ENCODE results near the gene CORO2B.

DNA sequence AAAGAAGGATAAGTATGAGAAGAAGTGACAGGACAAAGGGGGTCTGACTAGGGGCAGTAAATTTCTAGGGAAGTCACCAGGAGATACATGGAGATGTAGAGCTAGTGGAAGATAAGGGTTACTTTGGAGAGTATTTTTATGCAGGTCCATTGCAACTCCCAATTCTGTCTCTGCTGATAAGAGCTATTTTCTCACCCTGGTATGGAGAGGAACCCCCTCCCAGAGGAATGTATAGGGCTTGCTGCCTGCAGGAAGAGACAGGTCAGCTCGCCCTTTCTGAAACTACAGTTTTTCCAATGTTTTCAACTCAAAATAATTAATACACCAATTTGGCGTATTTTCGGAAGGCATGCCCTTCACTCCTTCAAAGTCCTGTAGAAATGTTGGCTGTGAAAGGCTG is 11.4 kb upstream of the CORO2B start:
- no peak for TF ChIP-seq CTCF (IDR thresholded peaks at IDR 0.05)
- TF ChIP-seq, protein P1, sequence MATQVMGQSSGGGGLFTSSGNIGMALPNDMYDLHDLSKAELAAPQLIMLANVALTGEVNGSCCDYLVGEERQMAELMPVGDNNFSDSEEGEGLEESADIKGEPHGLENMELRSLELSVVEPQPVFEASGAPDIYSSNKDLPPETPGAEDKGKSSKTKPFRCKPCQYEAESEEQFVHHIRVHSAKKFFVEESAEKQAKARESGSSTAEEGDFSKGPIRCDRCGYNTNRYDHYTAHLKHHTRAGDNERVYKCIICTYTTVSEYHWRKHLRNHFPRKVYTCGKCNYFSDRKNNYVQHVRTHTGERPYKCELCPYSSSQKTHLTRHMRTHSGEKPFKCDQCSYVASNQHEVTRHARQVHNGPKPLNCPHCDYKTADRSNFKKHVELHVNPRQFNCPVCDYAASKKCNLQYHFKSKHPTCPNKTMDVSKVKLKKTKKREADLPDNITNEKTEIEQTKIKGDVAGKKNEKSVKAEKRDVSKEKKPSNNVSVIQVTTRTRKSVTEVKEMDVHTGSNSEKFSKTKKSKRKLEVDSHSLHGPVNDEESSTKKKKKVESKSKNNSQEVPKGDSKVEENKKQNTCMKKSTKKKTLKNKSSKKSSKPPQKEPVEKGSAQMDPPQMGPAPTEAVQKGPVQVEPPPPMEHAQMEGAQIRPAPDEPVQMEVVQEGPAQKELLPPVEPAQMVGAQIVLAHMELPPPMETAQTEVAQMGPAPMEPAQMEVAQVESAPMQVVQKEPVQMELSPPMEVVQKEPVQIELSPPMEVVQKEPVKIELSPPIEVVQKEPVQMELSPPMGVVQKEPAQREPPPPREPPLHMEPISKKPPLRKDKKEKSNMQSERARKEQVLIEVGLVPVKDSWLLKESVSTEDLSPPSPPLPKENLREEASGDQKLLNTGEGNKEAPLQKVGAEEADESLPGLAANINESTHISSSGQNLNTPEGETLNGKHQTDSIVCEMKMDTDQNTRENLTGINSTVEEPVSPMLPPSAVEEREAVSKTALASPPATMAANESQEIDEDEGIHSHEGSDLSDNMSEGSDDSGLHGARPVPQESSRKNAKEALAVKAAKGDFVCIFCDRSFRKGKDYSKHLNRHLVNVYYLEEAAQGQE (IDR thresholded peaks at IDR 0.05; ENCODE audit: low read depth, low read length), result no peak
- no peak for TF ChIP-seq RAD21 (IDR thresholded peaks at IDR 0.05; ENCODE audit: low read length)
- TF ChIP-seq SIN3A (IDR thresholded peaks at IDR 0.05; ENCODE audit: borderline replicate concordance, low read depth, low read length), result no peak
- TF ChIP-seq USF2 (IDR thresholded peaks at IDR 0.05; ENCODE audit: borderline replicate concordance, low read depth, low read length), result no peak
- TF ChIP-seq EZH2phosphoT487 (IDR thresholded peaks at IDR 0.05; ENCODE audit: borderline replicate concordance, low read depth), result no peak
